GM21447 (cell line): ENCODE results near the gene DRAXIN.

Experiments used
- ATAC-seq: cut with Tn5 transposase; IDR thresholded peaks from one replicate; pipeline ENCODE4 v1.9.1; 2021; ENCODE audit not compliant: unreplicated experiment

Gene DRAXIN

DNA sequence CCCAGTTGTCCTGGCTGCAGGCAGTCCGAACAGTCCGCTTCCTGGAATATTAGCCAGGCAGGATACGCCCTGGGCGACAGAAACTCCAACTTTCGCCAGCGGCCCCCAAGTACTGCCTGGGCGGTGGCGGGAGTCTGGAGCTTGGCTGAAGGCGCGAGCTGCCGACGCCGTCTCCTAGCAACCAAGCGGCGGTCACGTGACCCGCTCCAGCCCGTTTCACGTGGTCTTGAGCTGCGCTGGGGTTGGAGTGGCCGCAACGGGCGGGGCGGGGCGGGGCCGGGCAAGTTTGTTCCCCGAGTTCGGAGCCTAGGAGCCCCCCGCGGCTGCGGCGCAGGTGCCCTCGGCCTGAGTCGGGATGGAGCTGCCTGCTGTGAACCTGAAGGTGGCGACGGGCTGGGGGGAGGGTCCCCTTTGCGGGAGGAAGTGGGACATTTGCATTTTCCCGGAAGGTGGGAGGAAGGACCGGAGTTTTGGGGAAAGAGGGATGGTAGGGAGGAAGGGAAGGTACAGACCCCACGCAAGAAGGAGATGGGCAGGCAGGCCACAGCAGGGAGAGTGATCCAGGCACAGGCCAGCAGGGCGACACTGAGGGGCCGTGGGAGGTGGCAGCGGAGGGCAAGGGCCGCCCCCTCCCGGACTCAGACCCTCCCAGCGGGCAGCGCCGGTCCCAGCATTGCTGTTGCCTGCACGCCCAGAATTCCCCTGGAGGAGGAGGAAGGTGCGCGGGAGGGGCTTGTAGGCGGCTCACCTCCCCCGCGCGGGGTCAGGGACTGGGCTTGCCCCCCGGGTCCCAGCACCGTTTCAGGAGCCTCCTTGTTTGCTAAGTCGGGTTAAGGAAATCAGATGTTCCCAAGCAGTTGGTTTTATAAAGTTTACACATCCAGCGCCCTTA is 44.6 kb downstream of the DRAXIN start, which contains the start of gene AGTRAP:
Gene AGTRAP, plus strand, starts transcription at position 283 of the 892 bp plus-strand sequence. Its CDS starts 73 bp downstream, at position 356.
- ATAC-seq: peak; percentile 53

- peak; percentile 19 for ATAC-seq
Measured at GRCh38 chr1:11736746-11737639, 45.5 kb downstream of the DRAXIN start.

GRCh38 chr1:11738096-11738495 is 46.6 kb downstream of the DRAXIN start:
- ATAC-seq: no peak

DNA sequence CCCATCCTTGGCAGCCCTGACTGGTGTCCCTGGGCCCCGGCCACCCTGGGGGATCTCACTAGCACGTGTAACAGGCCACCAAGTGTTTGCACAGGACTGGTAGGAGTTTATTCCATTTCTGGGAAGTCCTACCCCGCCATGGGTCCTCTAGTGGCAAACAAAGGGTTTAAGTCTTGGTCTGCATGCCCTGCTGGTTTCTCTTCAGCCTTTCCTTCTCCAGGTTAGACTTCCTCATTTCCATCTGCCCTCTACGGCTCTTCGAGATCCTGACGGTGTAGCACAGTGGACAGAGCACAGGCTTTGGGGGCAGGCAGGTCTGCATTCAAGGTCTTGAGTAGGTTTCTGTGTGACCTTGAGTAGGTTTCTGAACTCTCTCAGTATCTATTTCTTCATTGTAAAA is 47.3 kb downstream of the DRAXIN start:
- no peak for ATAC-seq

DNA sequence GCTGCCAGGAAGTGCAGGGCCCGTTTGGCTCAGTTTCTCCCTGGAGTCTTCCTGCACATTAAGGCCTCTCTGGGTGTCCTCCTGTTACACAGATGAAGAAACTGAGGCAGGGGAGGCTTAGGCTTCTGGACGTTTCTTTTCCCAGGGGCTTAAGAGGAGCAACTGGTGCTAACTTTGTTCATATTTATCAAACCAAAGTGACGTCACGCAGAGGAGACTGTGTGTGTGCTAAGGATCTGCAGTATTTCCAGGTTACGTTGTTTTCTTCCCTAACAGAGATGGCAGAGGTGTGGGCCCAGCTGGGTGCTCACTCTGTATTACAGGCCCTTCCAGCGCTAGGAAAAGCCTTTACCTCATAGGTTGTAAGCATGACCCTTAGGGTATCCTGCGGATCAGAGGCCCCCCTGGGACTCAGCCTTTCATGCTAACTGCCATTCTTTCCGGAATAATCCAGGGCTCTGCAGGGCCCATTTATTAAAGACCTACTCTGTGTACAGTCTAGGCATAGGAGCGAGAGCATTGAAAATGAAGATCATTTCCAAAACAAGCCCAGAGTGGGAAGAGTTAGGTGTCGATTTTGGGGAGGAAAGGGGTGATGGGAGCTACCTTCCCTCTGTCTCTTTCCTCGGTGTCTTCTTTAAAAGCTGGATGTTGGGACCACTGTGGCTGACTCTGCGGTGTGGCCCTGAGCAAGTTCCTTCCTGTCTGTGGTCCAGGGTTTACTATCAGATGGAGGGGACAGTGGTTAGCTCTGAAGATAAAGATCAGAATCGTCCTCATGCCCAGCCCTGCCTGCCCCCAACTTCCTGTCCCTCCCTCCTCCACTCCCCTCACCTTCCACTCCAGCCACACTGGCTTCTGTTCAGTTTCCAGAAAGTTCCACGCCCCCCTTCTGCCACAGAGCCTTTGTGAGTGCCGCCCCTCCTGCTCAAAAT is 49.0 kb downstream of the DRAXIN start:
- ATAC-seq: no peak

DNA sequence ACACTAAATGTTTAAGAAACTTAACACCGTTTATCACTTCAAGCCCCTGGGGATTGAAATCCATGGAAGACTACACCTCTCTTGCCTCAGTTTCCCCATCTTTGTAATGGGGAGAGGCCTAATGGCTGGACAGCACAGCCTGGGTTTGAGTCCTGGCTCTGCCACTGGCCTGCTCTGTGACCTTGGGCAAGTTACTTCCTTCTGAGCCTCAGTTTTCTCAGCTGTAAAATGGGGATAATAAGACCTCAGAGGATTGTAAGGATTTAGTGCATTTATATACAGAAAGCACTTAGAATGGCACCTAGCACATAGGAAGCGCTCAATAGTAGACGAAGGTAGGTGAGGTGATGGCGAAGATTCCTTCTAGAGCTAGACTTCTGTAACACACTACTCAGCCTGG is 50.0 kb downstream of the DRAXIN start:
- ATAC-seq: no peak

- no peak for ATAC-seq
Measured at GRCh38 chr1:11741919-11742558, 50.5 kb downstream of the DRAXIN start.

- no peak for ATAC-seq
Measured at GRCh38 chr1:11744287-11744686, 52.8 kb downstream of the DRAXIN start.

DNA sequence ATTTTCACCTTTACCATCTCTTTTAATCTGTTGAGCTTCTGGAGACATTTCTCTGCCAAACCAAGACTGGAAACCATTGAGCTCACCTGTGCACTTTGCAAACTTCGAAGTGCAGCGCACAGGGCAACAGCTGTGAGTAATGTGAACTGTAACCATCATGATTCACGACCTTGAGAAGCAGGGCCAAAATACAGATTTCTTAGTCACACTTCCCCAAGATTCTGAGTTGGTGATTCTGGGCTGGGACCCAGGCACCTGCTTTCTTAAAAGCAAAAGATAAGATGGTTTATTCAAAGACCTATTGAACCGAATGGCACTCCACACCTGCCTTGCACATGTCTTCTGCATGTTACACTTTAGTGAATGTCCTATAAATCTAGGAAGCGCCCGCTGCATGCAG is 54.6 kb downstream of the DRAXIN start:
- no peak for ATAC-seq

DNA sequence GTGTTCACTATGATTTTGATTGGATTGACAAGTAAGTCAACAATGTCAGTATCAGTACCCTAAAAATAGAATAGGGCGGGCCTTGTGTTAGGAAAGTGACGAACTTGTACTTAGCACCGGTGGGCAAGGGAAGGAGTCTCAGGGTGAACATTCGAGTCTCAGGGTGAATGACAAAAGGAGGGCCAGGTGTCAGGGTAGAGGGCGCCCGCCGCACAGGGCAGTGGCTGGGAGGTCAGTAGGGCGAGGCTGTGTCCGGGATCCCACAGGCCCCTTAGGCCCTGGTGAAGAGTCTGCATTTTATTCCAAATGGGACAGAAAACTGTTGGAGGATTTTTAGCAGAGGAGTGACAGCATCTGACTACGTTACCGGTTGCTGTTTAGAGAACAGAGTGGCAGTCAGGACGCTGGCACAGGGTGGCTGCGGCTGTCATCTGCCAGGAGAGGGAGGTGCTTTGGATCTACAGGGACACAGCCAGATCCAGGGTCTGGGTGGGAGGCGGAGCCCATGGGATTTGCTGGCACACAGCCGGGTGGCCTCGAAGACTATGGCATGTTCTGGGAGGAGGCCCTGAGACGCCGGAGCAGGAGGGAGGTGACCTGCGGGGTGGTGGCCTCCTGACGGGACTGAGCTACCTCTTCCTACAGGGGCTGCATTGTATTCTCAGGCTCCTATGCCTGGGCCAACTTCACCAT is 55.4 kb downstream of the DRAXIN start:
- no peak for ATAC-seq

DNA sequence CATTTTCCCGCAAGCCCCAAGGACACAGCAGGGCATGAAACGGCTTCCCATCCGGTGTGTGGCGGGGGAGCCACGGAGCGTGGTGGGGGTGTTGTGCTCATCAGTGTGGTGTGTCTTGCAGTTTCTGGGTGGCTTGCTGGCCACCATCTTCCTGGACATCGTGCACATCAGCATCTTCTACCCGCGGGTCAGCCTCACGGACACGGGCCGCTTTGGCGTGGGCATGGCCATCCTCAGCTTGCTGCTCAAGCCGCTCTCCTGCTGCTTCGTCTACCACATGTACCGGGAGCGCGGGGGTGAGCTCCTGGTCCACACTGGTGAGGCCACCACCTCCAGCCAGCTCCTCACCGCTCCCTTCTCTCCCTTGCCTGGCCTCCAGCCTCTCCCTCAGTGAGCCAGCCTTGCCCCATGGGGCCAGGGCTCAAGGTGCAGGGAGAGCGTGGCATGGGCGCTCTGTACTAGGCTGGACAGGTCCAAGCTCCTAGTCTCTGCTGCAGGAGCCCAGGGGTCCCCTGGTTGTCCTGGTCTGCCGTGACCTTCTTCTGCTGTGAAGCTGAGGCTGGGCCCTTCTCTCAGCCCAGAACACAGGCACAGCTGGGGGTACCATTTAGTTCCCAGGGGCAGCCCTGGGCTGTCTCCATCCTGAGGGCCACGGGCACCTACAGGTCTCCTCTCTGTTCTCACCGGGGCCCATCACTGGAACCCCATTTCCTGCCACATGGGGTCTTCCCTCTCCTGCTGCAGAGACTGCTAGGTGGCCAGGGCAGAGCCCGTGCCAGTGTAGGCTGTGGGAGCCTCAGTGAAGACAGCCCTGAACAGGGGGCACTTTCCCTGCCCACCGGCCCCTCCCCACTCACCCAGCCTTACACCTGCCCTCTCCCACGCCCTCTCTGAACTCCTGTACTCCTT is 57.0 kb downstream of the DRAXIN start:
- ATAC-seq: no peak

DNA sequence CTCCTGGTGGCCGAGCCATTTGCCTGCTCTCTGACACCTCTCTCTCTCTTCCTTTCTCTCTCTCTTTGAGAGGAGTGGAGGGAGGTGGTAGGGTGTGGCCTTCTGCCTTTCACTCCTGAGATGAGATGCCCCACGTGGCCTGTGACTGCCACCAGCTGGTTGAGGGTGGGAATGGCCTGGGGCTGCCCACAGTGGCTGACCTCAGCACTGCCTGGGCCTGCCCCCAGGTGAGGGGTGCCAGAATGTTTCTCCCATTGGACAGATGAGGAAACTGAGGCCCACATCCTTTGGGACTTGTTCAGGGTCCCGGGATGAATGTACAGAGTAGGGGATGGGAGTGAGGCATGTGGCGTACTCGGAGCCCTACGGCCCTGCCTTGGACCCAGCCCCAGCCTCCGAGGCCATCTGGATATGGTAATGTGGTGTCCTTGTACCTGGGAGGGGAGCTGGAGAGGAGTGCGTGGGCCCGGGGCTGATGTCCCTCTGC is 57.7 kb downstream of the DRAXIN start:
- ATAC-seq: no peak

DNA sequence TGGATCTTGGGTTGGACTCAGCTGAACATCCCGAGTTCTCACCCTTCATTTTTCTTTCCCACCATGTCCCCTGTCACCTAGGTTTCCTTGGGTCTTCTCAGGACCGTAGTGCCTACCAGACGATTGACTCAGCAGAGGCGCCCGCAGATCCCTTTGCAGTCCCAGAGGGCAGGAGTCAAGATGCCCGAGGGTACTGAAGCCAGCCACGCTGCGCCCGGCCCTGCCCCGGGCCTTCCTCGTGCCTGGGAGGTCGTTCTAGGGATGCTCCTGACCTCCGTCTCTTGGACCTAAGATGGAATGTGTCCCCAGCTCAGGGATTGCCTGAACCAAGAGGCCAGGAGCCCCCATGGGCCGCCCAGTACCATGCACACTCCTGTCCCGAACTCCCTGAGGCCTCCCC is 58.5 kb downstream of the DRAXIN start:
- no peak for ATAC-seq

DNA sequence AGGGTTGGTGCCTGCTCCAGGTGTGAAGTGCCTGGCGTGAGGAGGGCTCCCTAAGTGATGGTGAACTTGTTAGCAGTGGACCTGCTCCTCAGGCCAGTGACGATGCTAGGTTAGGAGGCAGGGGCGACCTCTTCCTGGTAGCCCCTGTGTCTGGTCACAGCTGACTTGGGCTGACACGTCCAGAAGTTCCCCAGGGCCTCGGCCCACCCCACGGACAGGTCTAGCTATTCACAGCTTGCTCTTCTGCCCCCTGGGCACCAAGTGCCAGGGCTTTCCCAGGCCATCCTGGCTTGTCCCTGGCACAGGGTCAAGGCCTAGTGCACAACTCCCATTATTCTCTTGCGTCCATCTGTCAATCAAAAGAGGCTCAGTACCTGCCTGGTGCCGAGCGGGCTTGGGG is 59.6 kb downstream of the DRAXIN start:
- ATAC-seq: no peak

GRCh38 chr1:11752359-11753088 is 61.0 kb downstream of the DRAXIN start:
- no peak for ATAC-seq

DNA sequence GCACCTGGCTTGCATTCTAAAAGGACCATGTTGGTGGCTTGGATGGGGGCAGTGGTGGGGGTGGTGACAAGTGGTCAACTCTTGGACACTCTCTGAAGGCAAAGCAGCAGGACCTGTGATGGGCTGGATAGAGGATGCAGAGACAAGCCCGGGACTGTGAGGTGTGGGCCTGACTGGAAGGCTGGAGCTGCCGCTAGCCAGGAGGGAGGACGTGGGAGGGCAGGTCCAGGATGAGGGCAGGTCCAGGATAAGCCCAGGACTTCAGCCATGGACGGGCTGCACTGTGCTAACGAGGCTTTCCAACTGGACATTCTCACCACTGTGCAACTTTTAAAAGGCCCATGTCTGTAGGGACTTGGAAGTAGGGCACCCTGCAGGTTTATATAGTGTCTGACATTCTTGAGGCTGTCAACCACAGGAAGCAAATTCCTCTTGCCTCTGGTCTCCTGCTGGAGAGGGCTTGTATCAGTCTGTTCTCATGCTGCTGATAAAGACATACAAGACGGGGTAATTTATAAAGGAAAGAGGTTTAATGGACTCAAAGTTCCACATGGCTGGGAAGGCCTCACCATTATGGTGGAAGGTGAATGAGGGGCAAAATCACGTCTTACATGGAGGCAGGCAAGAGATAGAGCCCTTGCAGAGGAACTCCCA is 62.2 kb downstream of the DRAXIN start:
- no peak for ATAC-seq

DNA sequence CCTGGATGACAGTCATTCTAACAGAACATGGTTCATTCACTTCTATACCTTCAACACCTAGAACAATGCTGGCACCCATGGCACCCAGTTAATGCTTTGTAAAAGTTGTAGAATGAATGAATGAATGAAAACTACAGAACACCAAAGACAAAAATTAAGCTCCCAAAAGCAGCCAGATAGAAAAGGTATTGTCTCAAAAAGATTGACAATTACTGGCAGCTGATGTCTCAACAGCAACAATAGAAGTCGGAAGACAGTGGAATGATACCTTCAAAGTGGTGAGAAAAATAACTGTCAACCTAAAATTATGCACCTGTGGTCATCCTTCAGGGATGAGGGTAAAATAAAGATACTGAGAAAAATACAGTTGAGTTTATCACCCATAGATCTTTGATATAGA is 65.5 kb downstream of the DRAXIN start:
- no peak for ATAC-seq
